Ramos (cell line): ENCODE measurements around the gene CLK4.
"Not testable (repeated sequence)": the region's sequence is repeated elsewhere in the genome, so short reads cannot be mapped to it uniquely, and the experiment has no call there.

Source experiments
- in situ Hi-C: fragments of 300-500 bp; cut with MboI; formaldehyde crosslinking; loops from one replicate; pipeline ENCODE4 v1.14.3; 2022; ENCODE audit warnings: low sequenced_read_pairs; ENCODE audit not compliant: unreplicated experiment

Gene CLK4

DNA sequence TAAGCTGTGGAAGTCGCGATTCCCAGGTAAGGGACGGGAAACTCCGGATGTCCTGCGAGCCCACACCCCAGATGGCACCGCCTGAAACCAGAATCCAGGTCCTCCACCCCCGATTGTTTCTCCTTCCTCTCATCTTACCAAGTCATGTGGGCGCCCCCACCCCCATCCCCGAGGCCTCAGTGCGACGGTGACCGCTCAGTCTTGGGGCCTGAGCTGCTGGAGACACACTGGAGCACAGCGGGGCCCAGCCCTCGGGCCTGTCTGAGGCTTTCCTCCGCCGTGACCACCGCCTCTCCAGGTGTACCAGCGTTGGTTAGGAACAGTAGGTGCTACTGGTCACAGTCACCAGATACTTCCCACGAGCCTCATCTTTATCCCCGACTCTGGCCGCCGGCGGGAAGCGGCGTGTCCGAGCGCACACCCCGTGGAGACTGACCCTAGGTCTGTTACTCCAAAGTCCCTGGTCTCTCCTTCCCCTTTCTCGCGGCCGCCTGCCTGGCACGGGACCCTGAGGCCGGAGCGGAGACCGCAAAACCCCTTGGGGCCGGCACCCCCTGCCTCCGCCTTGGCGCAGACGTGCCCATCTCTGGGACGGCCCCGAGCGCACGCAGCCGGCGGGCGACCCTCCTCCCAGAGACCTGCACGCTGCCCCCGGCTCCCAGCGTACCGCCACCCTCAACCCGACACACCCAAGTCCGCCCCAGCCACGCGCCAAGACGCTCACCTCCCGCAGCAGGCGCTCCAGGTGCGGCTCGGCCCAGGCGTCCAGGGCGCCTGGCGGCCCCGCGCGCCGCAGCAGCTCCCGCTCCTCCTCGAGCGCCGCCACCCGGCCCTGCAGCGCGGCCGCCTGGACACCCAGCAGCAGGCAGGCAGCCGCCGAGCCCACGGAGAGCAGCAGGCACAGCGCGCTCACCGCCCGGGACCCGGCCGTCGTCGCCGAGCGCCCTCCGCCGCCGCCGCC lies 37.4 kb downstream of the CLK4 start:
- in situ Hi-C loops = no loop called here

DNA sequence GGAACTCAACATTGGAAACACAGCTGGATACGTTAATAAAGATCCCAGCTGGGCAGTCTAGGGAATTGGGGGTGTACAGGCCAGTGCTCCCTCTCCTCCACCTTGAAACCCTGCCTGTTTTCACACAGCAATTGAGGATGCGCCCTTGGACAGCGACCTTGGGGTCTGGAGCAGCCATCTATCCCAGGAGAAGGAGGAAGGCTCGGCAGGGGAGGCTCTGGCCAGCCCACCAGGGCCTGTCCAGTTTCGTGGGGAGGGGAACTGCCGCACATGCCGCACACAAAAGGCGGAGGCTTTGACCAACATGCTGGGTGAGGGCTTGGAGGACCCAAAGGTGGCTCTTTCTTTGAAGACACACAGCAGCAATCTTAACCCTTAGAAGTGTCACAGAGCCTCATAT lies 38.1 kb downstream of the CLK4 start:
- in situ Hi-C loops = no loop called here

DNA sequence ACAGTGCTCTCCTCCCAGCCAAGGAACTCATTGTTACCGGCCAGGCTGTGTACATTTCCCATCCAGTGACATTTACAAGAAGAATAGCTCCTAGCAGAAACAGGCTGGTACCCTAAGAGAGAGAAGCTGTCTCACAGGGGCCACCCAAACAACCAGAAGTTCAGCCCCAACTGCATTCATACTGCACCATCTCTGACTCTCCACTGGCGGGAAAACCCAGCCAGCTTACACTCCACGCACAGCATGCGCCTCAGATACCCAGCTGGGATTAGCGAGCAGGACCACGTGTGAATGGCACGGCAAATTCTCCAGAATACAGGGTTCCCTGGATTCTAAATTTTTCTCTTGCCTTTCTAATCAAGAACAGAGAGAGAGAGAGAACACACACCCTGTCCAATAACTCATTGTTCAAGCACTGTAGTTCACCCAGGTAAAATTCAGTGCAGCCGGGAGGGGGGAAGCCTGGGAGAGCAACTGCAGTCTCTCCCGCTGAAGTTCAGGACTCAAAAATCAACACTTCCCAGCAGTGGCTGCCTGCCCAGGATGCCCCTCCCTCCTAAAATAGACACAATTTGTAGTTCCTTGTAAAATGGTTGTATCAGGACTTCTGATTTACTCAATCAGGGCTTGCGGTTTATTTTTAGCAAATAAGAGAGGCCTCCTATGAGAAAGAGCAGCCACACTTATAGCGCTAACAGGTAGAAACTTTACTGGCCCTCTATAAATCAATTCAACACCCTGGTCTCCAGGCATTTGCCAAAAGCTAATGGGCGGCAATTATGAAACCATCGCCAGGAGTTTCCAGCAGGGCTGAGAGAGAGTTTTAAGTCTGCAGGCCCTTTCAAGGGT lies 38.9 kb downstream of the CLK4 start:
- in situ Hi-C loops = no loop called here

DNA sequence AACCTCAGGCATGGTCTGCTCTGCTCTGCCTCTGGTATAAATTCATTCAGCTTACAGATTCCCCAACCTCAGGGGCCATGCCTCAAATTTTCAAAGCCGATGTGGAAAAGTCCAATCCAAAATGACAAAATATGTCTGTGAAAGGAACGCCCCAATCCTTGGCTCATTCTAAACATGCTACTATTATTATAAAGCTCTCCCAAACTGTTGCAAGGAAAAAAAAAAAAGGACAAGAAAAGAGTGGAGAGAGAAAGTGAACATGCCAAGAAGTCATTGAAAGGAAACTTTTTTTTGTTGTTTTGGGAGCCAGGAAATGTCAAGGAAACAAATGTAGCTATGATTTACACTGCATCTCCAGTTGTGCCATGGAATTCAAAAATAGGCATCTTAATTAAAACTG lies 40.5 kb downstream of the CLK4 start:
- in situ Hi-C loops = no loop called here

DNA sequence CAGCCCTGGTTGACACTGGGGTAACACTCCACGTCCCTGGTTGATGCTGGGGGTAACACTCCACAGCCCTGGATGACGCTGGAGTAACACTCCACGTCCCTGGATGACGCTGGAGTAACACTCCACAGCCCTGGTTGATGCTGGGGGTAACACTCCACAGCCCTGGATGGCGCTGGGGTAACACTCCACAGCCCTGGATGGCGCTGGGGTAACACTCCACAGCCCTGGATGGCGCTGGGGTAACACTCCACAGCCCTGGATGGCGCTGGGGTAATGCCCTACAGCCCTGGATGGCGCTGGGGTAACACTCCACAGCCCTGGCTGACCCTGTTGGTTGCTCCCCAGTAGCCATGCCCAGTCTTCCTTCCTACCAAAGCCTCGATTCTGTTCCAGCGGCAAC lies 41.4 kb downstream of the CLK4 start:
- in situ Hi-C loops = not testable (repeated sequence)

DNA sequence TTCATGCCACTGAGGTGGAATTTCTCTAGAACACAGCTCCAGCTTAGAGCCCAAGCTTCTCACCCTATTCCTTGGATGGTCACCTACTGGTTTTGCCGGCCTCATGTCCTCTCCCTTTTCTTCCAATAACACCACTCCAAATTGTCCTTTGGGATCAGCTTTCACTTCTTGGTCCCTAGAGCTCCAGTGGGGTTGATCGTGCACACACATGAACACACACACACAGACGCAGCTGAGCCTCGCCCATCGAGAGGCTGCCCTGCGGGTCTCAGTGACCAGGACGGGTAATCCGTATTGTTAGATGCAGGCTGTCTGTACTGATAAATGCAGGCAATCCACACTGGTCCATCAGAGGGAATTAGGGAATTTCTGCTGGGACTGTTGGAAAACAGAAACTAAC lies 43.6 kb downstream of the CLK4 start:
- in situ Hi-C loops = no loop called here

DNA sequence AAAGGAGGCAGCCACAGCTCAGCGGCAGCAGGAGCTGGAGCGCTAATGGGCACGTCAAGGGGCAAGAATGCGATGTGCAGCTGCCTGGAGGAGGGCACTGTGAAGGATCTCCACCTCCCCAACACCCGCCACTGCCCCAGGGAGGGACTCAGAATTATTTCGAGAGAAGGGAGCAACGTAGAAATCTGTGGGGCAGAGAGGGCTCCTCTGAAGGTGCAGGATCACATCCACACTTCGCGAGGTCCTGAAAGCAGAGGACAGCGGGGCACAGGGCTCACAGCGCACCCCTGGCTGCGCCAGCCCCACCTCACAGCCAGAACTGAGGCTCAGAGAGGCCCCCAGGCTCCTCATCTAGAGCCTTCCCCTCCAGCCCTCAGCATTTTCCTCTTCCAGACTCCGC lies 44.6 kb downstream of the CLK4 start:
- in situ Hi-C loops = no loop called here

DNA sequence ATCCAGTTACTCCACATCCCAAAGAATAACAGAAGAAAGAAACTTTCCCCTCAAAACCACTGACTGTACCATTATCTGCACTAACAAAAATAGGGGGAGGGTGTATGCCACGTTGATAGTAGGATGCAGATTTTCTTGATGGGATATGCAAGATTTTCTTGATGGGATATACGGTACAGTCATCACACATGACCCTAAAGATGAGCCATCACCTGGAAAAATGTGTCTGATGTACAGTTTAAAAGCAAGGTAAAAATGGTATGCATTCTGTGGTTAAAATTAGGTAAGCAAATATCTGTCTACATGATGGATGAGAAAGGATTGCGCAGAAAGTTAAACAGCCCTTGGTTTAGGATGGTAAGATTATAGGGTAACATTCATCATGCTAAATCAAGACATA lies 45.2 kb downstream of the CLK4 start:
- in situ Hi-C loops = no loop called here

DNA sequence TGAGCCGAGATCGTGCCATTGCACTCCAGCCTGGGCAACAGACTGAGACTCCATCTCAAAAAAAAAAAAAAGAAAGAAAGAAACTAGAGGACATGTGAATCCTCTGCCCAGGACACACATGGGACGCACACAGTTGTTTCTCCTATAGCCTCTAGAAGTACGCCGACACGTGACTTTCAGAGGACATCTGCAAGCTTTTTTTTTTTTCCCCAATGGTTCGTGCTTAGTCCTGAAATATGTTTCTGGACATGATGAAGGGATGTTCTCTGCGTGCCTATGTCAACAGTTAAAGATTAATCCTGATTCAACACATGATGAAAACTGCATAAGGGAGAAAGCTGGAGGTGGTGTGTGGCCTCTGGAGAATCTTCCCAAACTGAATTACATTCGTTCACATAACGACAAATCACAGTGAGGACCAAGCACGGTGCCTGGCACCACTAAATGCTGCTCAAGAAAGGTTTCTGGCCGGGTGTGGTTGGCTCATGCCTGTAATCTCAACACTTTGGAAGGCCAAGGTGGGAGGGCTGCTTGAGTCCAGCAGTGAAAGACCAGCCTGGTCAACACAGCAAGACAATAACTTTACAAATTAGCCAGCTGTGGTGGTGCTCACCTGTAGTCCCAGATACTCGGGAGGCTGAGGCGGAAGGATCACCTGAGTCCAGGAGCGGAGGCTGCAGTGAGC lies 46.4 kb downstream of the CLK4 start:
- in situ Hi-C loops = no loop called here

DNA sequence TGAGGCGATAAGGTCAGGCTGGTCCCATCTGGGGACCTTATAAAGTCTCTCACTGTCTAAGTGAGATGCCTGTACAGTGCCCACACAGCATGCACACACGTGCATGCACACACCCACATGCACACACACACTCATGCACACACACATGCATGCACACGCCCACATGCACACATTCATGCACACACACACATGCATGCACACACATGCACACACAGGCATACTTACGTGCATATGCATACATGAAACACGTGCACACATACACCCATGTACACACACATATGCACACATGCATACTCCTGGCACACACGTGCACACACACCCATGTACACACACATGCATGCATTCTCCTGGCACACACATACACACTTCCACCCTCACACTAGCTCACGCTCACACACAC lies 48.9 kb downstream of the CLK4 start:
- in situ Hi-C loops = no loop called here

DNA sequence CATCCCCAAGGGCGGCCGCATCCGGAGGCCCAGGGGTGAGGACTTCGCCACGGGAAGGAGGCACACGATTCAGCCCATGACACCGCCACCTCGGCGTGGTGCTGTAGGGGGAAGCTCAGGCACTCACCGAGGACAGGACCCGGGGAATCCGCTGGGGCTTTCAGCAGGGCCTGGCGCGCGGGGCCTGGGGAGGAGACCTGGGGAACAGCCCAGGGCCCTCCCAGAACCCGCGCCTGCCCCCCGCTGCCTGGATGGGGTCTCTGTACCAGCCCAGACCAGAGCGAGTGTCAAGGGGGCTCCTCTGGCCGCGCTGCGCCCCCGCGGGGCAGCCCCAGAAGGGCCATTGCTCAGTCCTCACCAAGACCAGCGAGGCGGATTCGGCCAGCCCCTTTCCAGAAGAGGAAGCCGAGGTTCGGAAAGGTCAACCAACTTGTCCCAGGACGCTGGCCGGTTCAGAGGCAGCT lies 49.4 kb downstream of the CLK4 start:
- in situ Hi-C loops = no loop called here

DNA sequence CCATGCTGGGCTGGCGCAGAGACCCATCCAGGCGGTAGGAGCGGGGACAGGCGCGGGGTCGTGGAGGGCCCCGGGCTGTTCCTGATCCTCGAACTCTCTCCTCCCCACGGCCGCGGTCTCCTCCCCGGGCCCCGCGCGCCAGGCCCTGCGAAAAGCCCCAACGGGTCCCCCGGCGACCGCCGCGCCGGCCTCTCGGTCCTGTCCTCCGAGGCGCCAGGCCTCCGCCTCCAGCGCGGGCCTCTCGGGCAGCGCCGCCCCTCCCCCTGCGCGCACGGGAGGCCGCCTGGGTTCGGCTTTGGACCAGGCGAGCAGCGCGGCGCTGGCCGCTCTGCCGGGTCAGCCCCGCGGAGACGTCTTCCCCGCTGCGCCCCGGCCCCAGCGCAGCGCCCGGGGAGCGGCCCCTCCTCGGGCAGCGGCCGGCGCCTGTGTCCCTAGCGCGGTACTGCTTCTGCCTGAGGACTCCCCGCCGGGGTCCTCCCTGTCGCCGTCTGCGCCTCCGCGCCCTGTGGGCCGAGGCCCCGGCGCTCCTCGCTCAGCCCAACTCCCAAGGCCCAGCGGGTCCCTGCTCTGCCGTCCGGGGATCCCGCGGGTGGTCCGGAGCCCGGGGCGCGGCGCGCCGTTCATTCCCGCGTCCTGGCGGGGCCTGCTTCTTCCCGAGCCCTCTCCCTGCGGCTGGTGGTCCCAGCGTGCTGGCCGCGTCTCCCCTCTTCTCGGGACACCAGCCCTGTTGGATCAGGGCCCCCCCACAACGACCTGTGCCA lies 50.1 kb downstream of the CLK4 start:
- in situ Hi-C loops = no loop called here

DNA sequence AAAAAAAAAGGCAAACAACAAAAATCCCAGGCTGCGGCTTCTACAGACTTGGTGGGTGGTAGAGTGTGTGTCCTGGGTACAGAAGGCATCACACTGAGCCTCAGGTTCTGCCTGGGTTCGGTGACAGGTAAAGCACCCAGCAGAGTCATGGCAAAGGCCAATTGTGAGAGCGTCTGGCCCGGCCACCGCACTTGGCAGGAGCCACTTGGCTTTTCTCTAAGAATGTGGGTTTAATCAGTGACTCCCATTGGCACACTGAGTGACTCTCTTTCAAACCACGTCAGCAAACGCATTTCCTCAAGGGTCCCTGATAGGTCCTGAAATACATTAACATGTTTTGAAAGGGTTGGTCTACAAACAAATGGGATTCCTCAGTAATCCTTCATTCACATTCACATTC lies 53.6 kb downstream of the CLK4 start:
- in situ Hi-C loops = no loop called here

DNA sequence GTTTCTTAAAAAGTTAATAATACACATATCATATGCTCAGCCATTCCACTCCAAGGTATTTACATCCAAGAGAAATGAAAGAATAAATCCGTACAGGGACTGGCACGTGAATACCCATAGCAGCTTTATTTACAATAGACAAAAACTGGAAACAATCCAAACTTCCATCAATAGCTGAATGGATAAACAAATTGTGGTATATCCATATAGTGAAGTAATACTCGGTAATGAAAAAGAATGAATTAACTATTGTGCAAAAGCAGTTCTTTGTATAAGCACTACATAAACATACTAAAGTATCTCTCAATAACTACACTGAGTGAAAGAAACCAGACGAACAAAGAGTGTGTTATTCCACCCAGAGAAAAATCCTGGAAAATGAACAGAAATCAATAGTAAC lies 54.2 kb downstream of the CLK4 start:
- in situ Hi-C loops = no loop called here

DNA sequence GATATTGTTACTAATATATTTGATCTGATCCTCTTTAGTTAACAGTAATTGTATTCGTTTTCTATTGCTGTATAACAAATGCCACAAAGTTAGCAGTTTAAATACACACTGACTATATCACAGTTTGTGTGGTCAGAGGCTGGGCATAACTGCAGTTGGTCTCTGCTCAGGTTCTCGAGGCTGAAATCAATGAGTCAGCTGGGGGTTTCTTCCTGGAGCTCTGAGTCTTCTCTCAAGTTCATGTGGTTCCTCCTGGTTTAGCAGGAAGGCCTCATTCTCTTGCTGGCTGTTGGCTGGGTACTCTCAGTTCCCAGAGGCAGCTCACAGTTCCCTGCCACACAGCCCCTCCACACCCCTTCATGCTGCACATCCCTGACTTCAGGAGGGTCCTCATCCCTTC lies 57.4 kb downstream of the CLK4 start:
- in situ Hi-C loops = no loop called here

DNA sequence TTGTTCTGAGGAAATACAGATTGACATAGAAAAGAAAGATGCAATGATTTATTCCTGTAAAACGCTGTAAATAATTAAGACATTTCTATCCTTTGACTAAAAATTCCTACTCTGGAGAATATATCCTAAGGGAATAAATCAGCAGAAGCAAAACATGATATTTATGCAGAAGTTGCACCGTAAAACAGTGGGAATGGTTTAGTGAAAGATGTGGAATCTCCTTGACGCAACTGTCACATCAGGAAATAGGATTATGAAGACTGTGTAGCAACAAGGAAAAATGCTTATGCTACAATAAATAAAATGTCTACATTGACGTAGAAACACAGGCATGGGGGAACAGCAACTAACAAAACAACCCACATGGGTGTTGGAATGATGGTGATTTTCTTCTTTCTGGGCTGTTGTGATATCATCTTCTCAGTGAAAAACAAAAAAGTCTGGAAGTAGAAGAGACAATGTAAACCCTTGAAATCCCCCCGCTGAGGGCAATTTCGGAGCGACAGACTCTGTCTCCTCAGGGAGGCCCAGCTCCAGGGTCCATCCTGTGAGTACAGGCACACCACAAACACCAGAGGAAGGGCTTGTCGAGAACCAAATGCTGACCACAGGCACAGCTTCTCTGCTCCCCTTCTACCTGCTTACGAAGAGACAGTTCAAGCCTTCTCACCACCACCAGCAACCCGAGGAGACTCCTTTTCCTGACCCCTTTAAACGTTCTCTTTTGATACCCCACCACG lies 61.9 kb downstream of the CLK4 start:
- in situ Hi-C loops = no loop called here

DNA sequence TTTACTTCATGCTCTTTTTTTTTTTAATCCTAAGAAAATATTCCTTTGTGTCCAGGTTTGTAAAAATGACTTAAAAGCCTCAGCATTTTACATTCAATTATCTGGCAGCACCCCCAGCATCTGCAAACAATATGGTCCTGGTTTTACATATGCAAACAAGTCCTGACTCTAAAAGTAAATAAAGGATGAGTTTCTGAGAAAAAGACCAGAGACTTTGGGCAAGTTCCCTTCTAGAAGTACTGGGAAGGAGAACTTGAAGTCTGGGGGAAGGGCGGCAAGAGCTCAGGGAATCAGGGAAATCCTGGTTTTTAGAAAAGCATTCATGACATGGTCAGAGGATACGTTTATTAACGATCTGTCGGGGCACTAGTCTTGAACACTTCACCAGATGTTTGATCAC lies 62.5 kb downstream of the CLK4 start:
- in situ Hi-C loops = no loop called here

DNA sequence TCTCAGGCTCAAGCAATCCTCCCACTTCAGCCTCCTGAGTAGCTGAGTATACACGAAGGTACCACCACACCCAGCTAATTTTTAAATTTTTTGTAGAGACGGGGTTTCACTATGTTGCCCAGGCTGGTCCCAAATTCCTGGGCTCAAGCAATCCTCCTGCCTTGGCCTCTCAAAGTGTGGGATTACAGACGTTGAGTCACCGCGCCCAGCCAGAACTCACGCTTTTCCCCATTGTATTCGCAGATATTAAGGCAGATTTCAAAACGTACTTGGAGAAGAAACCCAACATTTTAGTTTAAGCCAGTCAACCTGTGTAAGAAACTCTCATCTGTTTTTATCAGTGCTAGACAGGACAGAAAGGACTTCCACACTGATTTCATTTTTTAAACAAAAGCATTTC lies 63.2 kb downstream of the CLK4 start:
- in situ Hi-C loops = no loop called here

DNA sequence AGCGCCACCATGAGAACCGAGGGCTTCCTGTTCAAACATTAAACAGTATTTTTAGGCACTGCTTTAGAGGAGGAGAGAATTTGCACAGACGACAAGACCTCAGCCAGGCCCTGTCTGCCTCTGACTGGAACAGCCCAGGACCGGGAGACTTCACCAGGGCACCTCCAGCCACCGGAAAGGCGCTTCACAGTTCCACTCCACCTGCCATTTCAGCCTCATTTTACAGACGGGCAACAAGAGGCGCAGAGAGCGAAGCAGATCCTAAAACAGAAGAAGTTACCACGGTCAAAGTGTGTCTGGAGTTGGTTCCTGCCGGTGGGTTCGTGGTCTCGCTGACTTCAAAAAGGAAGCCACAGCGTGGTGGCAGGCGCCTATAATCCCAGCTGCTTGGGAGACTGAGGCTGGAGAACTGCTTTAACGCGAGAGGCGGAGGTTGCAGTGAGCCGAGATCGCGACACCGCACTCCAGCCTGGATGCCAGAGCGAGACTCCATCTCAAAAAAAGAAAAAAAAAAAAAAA lies 65.0 kb downstream of the CLK4 start:
- in situ Hi-C loops = no loop called here
